HepG2 (cell line): ENCODE measurements around the gene AURKA. TPM values are rescaled to one million over a fixed set of nuclear protein-coding genes. Genes with fewer than 3 reads are reported as not detected.

Experiments
- ARNT2 ChIP-seq: sonication (generic); formaldehyde crosslinking; IDR thresholded peaks from 2 replicates; pipeline ENCODE4 v1.8.0; 2022; ENCODE audit warnings: mild to moderate bottlenecking, low read depth, missing genetic modification reagents, moderate library complexity
- ATF4 ChIP-seq, 2 experiments: fragments of 450-650 bp in 1 of 2; sonication (generic) in 1 of 2; formaldehyde crosslinking; IDR thresholded peaks; 2 replicates each; pipeline versions ENCODE4 v1.5.0 to v1.8.0; 2020 to 2022; ENCODE audit warnings: mild to moderate bottlenecking in 1 of 2, missing genetic modification reagents in 1 of 2
- CEBPB ChIP-seq: IDR thresholded peaks from 2 replicates; pipeline ENCODE4 v1.6.1; 2011; ENCODE audit warnings: low read depth, low read length, improper control_type of control experiment, borderline replicate concordance
- CENPBD1 ChIP-seq: sonication (generic); formaldehyde crosslinking; IDR thresholded peaks from 2 replicates; pipeline ENCODE4 v1.8.0; 2022; ENCODE audit warnings: missing genetic modification reagents, low read depth, mild to moderate bottlenecking, borderline replicate concordance
- CENPT ChIP-seq: sonication (generic); formaldehyde crosslinking; IDR thresholded peaks from 2 replicates; pipeline ENCODE4 v1.8.0; 2022; ENCODE audit warnings: low read depth, mild to moderate bottlenecking, moderate library complexity, missing genetic modification reagents
- FOSL2 ChIP-seq: sonication (generic); formaldehyde crosslinking; IDR thresholded peaks from 2 replicates; pipeline ENCODE4 v1.4.0; 2020; ENCODE audit warnings: missing genetic modification reagents
- HBP1 ChIP-seq: IDR thresholded peaks from 2 replicates; pipeline ENCODE4 v1.6.1; 2016; ENCODE audit warnings: low read depth, control low read depth
- KDM2A ChIP-seq: sonication (generic); formaldehyde crosslinking; IDR thresholded peaks from 2 replicates; pipeline ENCODE4 v1.4.0; 2020; ENCODE audit warnings: low read depth, missing genetic modification reagents, borderline replicate concordance
- KMT2A ChIP-seq: sonication (generic); formaldehyde crosslinking; IDR thresholded peaks from 2 replicates; pipeline ENCODE4 v1.4.0; 2020; ENCODE audit warnings: missing genetic modification reagents
- MAZ ChIP-seq, 2 experiments: sonication (generic) in 1 of 2; formaldehyde crosslinking in 1 of 2; IDR thresholded peaks; 2 replicates each; pipeline versions ENCODE4 v1.5.0 to v1.6.1; 2012 to 2020; ENCODE audit warnings: low read depth in 2 of 2, mild to moderate bottlenecking in 2 of 2, borderline replicate concordance in 1 of 2, improper control_type of control experiment in 1 of 2, low read length in 1 of 2, missing genetic modification reagents in 1 of 2, moderate library complexity in 1 of 2
- MXD4 ChIP-seq: IDR thresholded peaks from 2 replicates; pipeline ENCODE4 v1.6.1; 2016; ENCODE audit warnings: mild to moderate bottlenecking, missing biosample characterization, missing genetic modification reagents
- SP4 ChIP-seq: sonication (generic); formaldehyde crosslinking; IDR thresholded peaks from 2 replicates; pipeline ENCODE4 v1.8.1; 2023; ENCODE audit warnings: mild to moderate bottlenecking, missing genetic modification reagents
- TBX2 ChIP-seq: sonication (generic); formaldehyde crosslinking; IDR thresholded peaks from 2 replicates; pipeline ENCODE4 v1.5.0; 2020; ENCODE audit warnings: missing genetic modification reagents, mild to moderate bottlenecking, borderline replicate concordance
- TFDP2 ChIP-seq: sonication (generic); formaldehyde crosslinking; IDR thresholded peaks from 2 replicates; pipeline ENCODE4 v1.4.0; 2020; ENCODE audit warnings: missing genetic modification reagents
- ZBTB33 ChIP-seq: sonication (generic); formaldehyde crosslinking; IDR thresholded peaks from 2 replicates; pipeline ENCODE4 v1.4.0; 2020; ENCODE audit warnings: missing genetic modification reagents
- ZNF12 ChIP-seq: sonication (generic); formaldehyde crosslinking; IDR thresholded peaks from 2 replicates; pipeline ENCODE4 v1.5.0; 2020; ENCODE audit warnings: missing genetic modification reagents
- ZNF160 ChIP-seq: sonication (generic); formaldehyde crosslinking; IDR thresholded peaks from 2 replicates; pipeline ENCODE4 v1.8.0; 2022; ENCODE audit warnings: mild to moderate bottlenecking, inconsistent platforms, missing genetic modification reagents
- ZNF501 ChIP-seq: sonication (generic); formaldehyde crosslinking; IDR thresholded peaks from 2 replicates; pipeline ENCODE4 v1.5.1; 2020; ENCODE audit warnings: mild to moderate bottlenecking, moderate library complexity, missing genetic modification reagents
- ZNF800 ChIP-seq: sonication (generic); formaldehyde crosslinking; IDR thresholded peaks from 2 replicates; pipeline ENCODE4 v1.4.0; 2020; ENCODE audit warnings: missing genetic modification reagents
- polyA plus RNA-seq, 8 experiments: library from polyadenylated mRNA; depleted of rRNA in 3 of 8; stranded (reverse) in 7 of 8; unstranded in 1 of 8; fragments of >200 nt; fragmentation: Illumina TruSeq in 4 of 8; extraction: Trizol in 4 of 8; gene quantifications; 2 replicates each; pipeline versions ENCODE4 v1.2.1 to v1.2.3, GENCODE V29; 2011 to 2016; ENCODE audit warnings: low read depth in 4 of 8, missing spikeins in 1 of 8, mixed read lengths in 1 of 8; ENCODE audit not compliant: insufficient read depth in 1 of 8
- total RNA-seq, 5 experiments: library from RNA; depleted of rRNA; stranded (reverse); fragments of >200 nt; fragmentation: Illumina TruSeq; extraction: Trizol; gene quantifications; 2 replicates each; pipeline ENCODE4 v1.2.3, GENCODE V29; 2016; ENCODE audit warnings: low read depth in 1 of 5

AURKA gene
- total and polyA plus RNA-seq, 2 of the 13 experiments (the other 11 are each of a cell fraction or from before 2014, with no cell fraction given), result 96.4 to 224 TPM

GRCh38 chr20:56411759-56412472 lies 19.9 kb upstream of the AURKA start, which contains the start of gene CASS4 (continued):
- TF ChIP-seq ZNF12, result peak; percentile 69
- no peak for TF ChIP-seq HBP1 (CRISPR knock-in tag)
- TF ChIP-seq KDM2A, result peak; percentile 30
- no peak for TF ChIP-seq MAZ (IDR thresholded peaks at IDR 0.05; ENCODE audit: borderline replicate concordance, low read depth, low read length)
- 0 out of 2 replicates have a peak, but pooled peaks have one; percentile 28 for TF ChIP-seq MAZ (CRISPR knock-in tag; IDR thresholded peaks at IDR 0.05; ENCODE audit: low read depth)
- no peak for TF ChIP-seq SP4 (CRISPR knock-in tag)
- 0 out of 2 replicates have a peak, but pooled peaks have one; percentile 17 for TF ChIP-seq TFDP2 (CRISPR knock-in tag)
- TF ChIP-seq CENPBD1 (CRISPR knock-in tag), result no peak
- 0 out of 2 replicates have a peak, but pooled peaks have one; percentile 30 for TF ChIP-seq ARNT2 (CRISPR knock-in tag)
- 0 out of 2 replicates have a peak, but pooled peaks have one; percentile 18 for TF ChIP-seq ZNF800 (CRISPR knock-in tag)
- peak; percentile 99 for TF ChIP-seq CEBPB
- peak; percentile 8; the same call in 1 of the 2 replicates for TF ChIP-seq FOSL2 (CRISPR knock-in tag)
- no peak for TF ChIP-seq CENPT (CRISPR knock-in tag)
- 0 out of 2 replicates have a peak, but pooled peaks have one; percentile 2 for TF ChIP-seq ZBTB33 (CRISPR knock-in tag)
- 0 out of 4 replicates have a peak, but pooled peaks of 1 of the 2 experiments have one; percentile 13 for TF ChIP-seq ATF4 (CRISPR knock-in tag; IDR thresholded peaks at IDR 0.05)
- peak; percentile 47; the same call in 1 of the 2 replicates for TF ChIP-seq ZNF160 (CRISPR knock-in tag)
- TF ChIP-seq ZNF501 (CRISPR knock-in tag), result 0 out of 2 replicates have a peak, but pooled peaks have one; percentile 45
- 0 out of 2 replicates have a peak, but pooled peaks have one; percentile 5 for TF ChIP-seq TBX2 (CRISPR knock-in tag)
- TF ChIP-seq KMT2A (CRISPR knock-in tag), result peak; percentile 49; the same call in 1 of the 2 replicates
- peak; percentile 57; the same call in 1 of the 2 replicates for TF ChIP-seq MXD4 (CRISPR knock-in tag)
